Measurements from ENCODE around the gene ASZ1. TPM values are rescaled to one million over a fixed set of nuclear protein-coding genes. Genes with fewer than 3 reads are reported as not detected.

The ASZ1 gene
- total and polyA plus RNA-seq, 2 donors from 2014 or later = not detected

GRCh38 chr7:117372073-117372472 is 55.2 kb downstream of the ASZ1 start:
- DNase-seq (no peak), FAIRE-seq (no peak)
- Histone ChIP-seq H3K9me3 (ENCODE audit: control insufficient read depth in 2 of 3, insufficient read depth in 1 of 3, low read length in 3 of 3) (no peaks in the 10 kb centered on the region), H3K36me3 (ENCODE audit: control insufficient read depth in 2 of 3, insufficient read depth in 3 of 3, low read length in 3 of 3) (no peaks in the 10 kb centered on the region), H3K27ac (ENCODE audit: low read depth in 2 of 2, low read length in 2 of 2) (no peak overlapping the region), H3K4me1 (ENCODE audit: control insufficient read depth in 2 of 3, insufficient read depth in 2 of 3, low read depth in 1 of 3, low read length in 3 of 3) (no peaks in the 10 kb centered on the region), H3K9ac (ENCODE audit: low read length in 3 of 3) (no peak overlapping the region), H3K4me3 (ENCODE audit: low read length in 3 of 3) (no peak overlapping the region), H3K27me3 (ENCODE audit: control insufficient read depth, insufficient read depth, low read length) (no peaks in the 10 kb centered on the region)
- TF ChIP-seq, protein P1, sequence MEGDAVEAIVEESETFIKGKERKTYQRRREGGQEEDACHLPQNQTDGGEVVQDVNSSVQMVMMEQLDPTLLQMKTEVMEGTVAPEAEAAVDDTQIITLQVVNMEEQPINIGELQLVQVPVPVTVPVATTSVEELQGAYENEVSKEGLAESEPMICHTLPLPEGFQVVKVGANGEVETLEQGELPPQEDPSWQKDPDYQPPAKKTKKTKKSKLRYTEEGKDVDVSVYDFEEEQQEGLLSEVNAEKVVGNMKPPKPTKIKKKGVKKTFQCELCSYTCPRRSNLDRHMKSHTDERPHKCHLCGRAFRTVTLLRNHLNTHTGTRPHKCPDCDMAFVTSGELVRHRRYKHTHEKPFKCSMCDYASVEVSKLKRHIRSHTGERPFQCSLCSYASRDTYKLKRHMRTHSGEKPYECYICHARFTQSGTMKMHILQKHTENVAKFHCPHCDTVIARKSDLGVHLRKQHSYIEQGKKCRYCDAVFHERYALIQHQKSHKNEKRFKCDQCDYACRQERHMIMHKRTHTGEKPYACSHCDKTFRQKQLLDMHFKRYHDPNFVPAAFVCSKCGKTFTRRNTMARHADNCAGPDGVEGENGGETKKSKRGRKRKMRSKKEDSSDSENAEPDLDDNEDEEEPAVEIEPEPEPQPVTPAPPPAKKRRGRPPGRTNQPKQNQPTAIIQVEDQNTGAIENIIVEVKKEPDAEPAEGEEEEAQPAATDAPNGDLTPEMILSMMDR (IDR thresholded peaks at IDR 0.05; ENCODE audit: borderline replicate concordance, extremely low read depth, insufficient read depth) = no peak
- intact Hi-C loops (cut with DNase I) = no loop called here

DNA sequence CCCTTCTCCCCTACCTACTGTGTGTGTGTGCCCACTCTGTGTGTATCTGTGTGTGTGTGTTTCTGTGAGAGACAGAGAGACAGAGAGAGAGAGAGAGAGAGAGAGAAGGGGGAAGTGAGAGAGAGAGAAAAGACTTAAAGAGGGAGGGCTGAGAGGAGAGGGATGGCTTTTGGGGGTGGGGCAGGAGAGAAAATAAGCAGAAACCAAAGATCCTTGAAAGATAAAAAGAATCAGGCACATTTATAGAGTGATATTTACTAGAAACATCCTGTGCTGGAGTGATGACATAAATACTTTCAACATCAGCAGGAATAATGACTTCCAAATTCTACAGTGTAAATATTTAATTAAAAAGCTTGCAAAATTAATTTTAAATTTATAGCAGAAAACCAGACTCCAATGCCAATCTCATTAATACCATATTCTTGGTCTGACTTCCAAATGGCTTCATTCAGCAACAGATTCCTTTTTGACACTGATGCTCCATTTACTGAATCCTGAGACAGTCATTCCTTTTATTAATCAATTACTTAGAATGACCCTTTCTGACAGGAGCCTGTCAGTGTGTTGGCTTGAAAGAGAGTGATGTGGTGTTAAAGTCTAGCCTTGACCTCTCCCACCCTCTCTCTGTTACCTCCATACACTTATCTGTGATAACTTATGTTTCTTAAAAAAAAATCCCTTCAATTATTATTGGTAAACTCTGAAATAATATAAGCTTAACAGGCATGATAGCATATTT is 62.8 kb downstream of the ASZ1 start:
- H3K36me3 ChIP-seq (ENCODE audit: control insufficient read depth in 2 of 3, insufficient read depth in 3 of 3, low read length in 3 of 3) = no peaks in the 10 kb centered on the region
- H3K4me1 ChIP-seq (ENCODE audit: control insufficient read depth in 2 of 3, insufficient read depth in 2 of 3, low read depth in 1 of 3, low read length in 3 of 3) = no peaks in the 10 kb centered on the region
- DNase-seq (no peak), FAIRE-seq (no peak)
- TF ChIP-seq, protein P1 (IDR thresholded peaks at IDR 0.05; ENCODE audit: borderline replicate concordance, extremely low read depth, insufficient read depth) = no peak
- no peak overlapping the region for H3K4me3 ChIP-seq (ENCODE audit: low read length in 3 of 3)
- no peak overlapping the region for H3K9ac ChIP-seq (ENCODE audit: low read length in 3 of 3)
- H3K27me3 ChIP-seq (ENCODE audit: control insufficient read depth, insufficient read depth, low read length) = no peaks in the 10 kb centered on the region
- intact Hi-C loops (cut with DNase I) = no loop called here
- no peaks in the 10 kb centered on the region for H3K9me3 ChIP-seq (ENCODE audit: control insufficient read depth in 2 of 3, insufficient read depth in 1 of 3, low read length in 3 of 3)
- H3K27ac ChIP-seq (ENCODE audit: low read depth in 2 of 2, low read length in 2 of 2) = no peak overlapping the region

DNA sequence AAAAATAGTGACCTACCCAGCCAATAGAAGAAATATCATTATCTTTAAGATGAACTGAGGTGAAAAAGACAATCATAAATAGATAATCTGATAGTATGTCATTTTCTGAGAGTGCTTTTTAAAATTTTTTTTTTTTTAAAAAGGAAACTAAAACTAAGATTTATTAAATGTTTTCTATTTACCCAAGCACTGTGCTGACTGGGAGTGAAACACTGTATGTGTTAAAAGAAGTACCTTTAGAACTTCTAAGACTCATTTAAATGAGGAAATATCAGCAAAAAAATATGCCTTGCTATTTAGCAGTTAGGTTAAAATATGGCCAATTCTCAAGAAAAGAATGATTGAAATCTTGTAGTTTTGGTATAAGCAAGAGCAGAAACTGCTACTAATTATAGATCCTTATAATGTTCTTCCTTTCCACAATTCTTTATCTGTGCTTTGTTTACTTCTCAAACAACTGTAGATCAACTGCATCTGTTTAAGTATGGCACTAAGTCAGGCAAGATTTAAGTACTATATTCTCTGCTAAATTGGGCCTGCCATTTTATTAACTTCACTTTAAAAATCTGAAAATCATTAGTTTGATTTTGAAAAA is 64.9 kb downstream of the ASZ1 start:
- H3K27me3 ChIP-seq (ENCODE audit: control insufficient read depth, insufficient read depth, low read length) = no peaks in the 10 kb centered on the region
- DNase-seq (no peak), FAIRE-seq (no peak)
- H3K9me3 ChIP-seq (ENCODE audit: control insufficient read depth in 2 of 3, insufficient read depth in 1 of 3, low read length in 3 of 3) = no peaks in the 10 kb centered on the region
- H3K4me3 ChIP-seq (ENCODE audit: low read length in 3 of 3) = no peak overlapping the region
- intact Hi-C loops (cut with DNase I) = no loop called here
- H3K36me3 ChIP-seq (ENCODE audit: control insufficient read depth in 2 of 3, insufficient read depth in 3 of 3, low read length in 3 of 3) = no peaks in the 10 kb centered on the region
- no peak overlapping the region for H3K27ac ChIP-seq (ENCODE audit: low read depth in 2 of 2, low read length in 2 of 2)
- TF ChIP-seq, protein P1 (IDR thresholded peaks at IDR 0.05; ENCODE audit: borderline replicate concordance, extremely low read depth, insufficient read depth) = no peak
- no peak overlapping the region for H3K9ac ChIP-seq (ENCODE audit: low read length in 3 of 3)
- no peaks in the 10 kb centered on the region for H3K4me1 ChIP-seq (ENCODE audit: control insufficient read depth in 2 of 3, insufficient read depth in 2 of 3, low read depth in 1 of 3, low read length in 3 of 3)

Data from kidney (tissue), 14 donors.